Measurements from ENCODE around the gene BCAP29. TPM values are rescaled to one million over a fixed set of nuclear protein-coding genes. Genes with fewer than 3 reads are reported as not detected.

BCAP29 gene
- total and polyA plus RNA-seq, 11 donors = 42.5 to 241 (median 117) TPM

DNA sequence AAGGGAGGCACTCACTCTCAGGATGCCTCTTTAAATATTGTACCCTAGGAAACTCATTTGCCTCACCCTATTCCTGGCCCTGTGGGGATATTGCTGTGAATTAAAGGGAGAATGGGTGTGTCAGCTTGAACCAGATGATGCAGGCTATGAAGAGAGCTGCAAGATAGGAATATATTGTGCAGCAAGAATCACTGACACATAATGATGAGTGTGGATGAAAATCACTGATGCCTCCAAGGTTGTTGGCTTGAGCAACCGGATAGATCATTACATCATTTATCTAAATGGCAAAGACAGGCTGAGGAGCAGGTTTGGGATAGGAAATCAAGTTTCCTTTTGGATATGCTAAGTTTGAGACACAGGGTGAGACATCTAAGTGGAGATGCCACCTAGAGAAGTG, 86.7 kb downstream of the BCAP29 start:
- no peak for TF ChIP-seq POLR2A (IDR thresholded peaks at IDR 0.05)
- TF ChIP-seq, protein P1, sequence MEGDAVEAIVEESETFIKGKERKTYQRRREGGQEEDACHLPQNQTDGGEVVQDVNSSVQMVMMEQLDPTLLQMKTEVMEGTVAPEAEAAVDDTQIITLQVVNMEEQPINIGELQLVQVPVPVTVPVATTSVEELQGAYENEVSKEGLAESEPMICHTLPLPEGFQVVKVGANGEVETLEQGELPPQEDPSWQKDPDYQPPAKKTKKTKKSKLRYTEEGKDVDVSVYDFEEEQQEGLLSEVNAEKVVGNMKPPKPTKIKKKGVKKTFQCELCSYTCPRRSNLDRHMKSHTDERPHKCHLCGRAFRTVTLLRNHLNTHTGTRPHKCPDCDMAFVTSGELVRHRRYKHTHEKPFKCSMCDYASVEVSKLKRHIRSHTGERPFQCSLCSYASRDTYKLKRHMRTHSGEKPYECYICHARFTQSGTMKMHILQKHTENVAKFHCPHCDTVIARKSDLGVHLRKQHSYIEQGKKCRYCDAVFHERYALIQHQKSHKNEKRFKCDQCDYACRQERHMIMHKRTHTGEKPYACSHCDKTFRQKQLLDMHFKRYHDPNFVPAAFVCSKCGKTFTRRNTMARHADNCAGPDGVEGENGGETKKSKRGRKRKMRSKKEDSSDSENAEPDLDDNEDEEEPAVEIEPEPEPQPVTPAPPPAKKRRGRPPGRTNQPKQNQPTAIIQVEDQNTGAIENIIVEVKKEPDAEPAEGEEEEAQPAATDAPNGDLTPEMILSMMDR (IDR thresholded peaks at IDR 0.05) = no peak
- Histone ChIP-seq H3K27ac (no peak overlapping the region), H3K36me3 (no peaks in the 10 kb centered on the region), H3K4me1 (peaks cover 0 to 3% (median 2%) of the 10 kb centered on the region in 12 donors), H3K4me3 (no peak overlapping the region), H3K9me3 (no peaks in the 10 kb centered on the region), H3K27me3 (peaks cover 0 to 6% (median 4%) of the 10 kb centered on the region in 9 donors)
- intact Hi-C loops (cut with DNase I) = no loop called here
- 92 to 100% (median 94%) methylated on average over 1 of the region's 1 CpG for WGBS, 4 donors
- DNase-seq (no peak), ATAC-seq (no peak)

DNA sequence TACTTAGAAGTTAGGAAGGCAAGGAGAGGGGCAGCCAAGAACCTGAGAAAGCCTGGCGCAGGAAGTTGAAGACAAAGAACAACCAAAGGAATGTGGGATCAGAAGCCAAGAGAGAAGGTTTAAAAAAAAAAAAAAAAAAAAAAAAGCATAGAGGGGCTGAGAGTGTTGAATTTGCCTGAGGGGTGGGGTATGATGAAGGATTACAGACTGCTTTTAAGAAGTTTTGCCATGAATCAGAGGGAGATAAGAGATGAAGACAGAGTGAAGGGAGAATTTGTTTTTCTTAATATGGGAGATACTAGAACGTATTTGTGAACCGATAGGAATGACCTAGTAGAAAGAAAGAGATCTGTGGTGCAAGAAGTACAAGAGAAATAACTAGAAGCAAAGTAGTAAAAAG, 87.3 kb downstream of the BCAP29 start:
- Histone ChIP-seq H3K27ac (no peak overlapping the region), H3K27me3 (peaks cover 0 to under 1% (median 0%) of the 10 kb centered on the region in 9 donors), H3K4me3 (no peak overlapping the region), H3K36me3 (no peaks in the 10 kb centered on the region), H3K9me3 (no peaks in the 10 kb centered on the region), H3K4me1 (no peaks in the 10 kb centered on the region)
- TF ChIP-seq, protein P1 (IDR thresholded peaks at IDR 0.05) = no peak
- TF ChIP-seq POLR2A (IDR thresholded peaks at IDR 0.05) = no peak
- ATAC-seq (no peak), DNase-seq (no peak)
- WGBS, 4 donors = 69 to 88% (median 85%) methylated on average over 3 of the region's 3 CpGs
- intact Hi-C loops (cut with DNase I) = no loop called here

GRCh38 chr7:107668296-107668695, 88.2 kb downstream of the BCAP29 start:
- Histone ChIP-seq H3K4me1 (no peaks in the 10 kb centered on the region), H3K4me3 (no peak overlapping the region), H3K27ac (no peak overlapping the region), H3K9me3 (no peaks in the 10 kb centered on the region), H3K36me3 (no peaks in the 10 kb centered on the region), H3K27me3 (no peaks in the 10 kb centered on the region)
- intact Hi-C loops (cut with DNase I) = no loop called here
- no peak for TF ChIP-seq POLR2A (IDR thresholded peaks at IDR 0.05)
- TF ChIP-seq, protein P1 (IDR thresholded peaks at IDR 0.05) = no peak
- DNase-seq (no peak), ATAC-seq (no peak)
- WGBS, 4 donors = 75 to 82% (median 82%) methylated on average over 4 of the region's 4 CpGs

Other genes with a start within 250 kb of the BCAP29 start
- 10 to 100 TPM in 8 of 9 donors, 1 to 10 TPM in 1; 7.0 to 59.8 (median 41.9) TPM for gene GPR22, start 110.2 kb upstream of the BCAP29 start, total RNA-seq
- 10 to 100 TPM in 1 of 2 donors, 1 to 10 TPM in 1; 9.0 to 33.5 TPM for gene GPR22, start 110.2 kb upstream of the BCAP29 start, polyA plus RNA-seq
- gene COG5, start 16.3 kb upstream of the BCAP29 start, total RNA-seq = 10 to 100 TPM; 30.3 to 61.6 (median 53.8) TPM
- 10 to 100 TPM in 1 of 2 donors, 1 to 10 TPM in 1; 9.4 to 25.0 TPM for gene COG5, start 16.3 kb upstream of the BCAP29 start, polyA plus RNA-seq
- gene DUS4L, start 16.3 kb upstream of the BCAP29 start, total RNA-seq = 10 to 100 TPM in 3 of 9 donors, 1 to 10 TPM in 6; 5.3 to 11.7 (median 8.9) TPM
- gene DUS4L, start 16.3 kb upstream of the BCAP29 start, polyA plus RNA-seq = 1 to 10 TPM; 4.5 to 5.9 TPM
- 1 to 10 TPM in 3 of 9 donors, under 1 TPM in 6; 0.19 to 1.8 (median 0.45) TPM for gene SLC26A4, start 80.6 kb downstream of the BCAP29 start, total RNA-seq
- gene SLC26A4, start 80.6 kb downstream of the BCAP29 start, polyA plus RNA-seq = under 1 TPM; 0.21 to 0.30 TPM
- 10 to 100 TPM; 17.1 to 39.8 (median 24.3) TPM for gene CBLL1, start 163.9 kb downstream of the BCAP29 start, total RNA-seq
- 10 to 100 TPM in 1 of 2 donors, 1 to 10 TPM in 1; 5.0 to 11.3 TPM for gene CBLL1, start 163.9 kb downstream of the BCAP29 start, polyA plus RNA-seq
- gene SLC26A3, start 223.0 kb downstream of the BCAP29 start, total RNA-seq = under 1 TPM in 1 of 9 donors, not detected in 8; 0.35 TPM
- gene SLC26A3, start 223.0 kb downstream of the BCAP29 start, polyA plus RNA-seq = under 1 TPM in 1 of 2 donors, not detected in 1; 0.10 TPM

Data from heart left ventricle (tissue), 16 donors.